PC-3 (cell line): ENCODE results near the gene VASH2. TPM values are rescaled to one million over a fixed set of nuclear protein-coding genes. Genes with fewer than 3 reads are reported as not detected.
A peak's percentile ranks its signal among the peaks of the same experiment; 100 is the strongest.

Experiments used
- ATAC-seq: fragments of 200-7000 bp; cut with Tn5 transposase; 2 replicates; pipeline ENCODE4 v1.9.1; 2020; ENCODE audit warnings: mild to moderate bottlenecking, moderate library complexity
- BruUV-seq: library from RNA; stranded (reverse); fragments of 400-500 nt; replicated peaks from 2 replicates; lab custom pipeline; 2021; lab: Mats Ljungman, UMichigan
- CTCF ChIA-PET: fragments of 300-600 bp; sonication (Branson Sonifier 250); formaldehyde crosslinking; loops from one replicate; lab custom pipeline; 2022; ENCODE audit warnings: antibody characterized with exemption; lab: Charles Lee
- POLR2A ChIA-PET: fragments of 300-600 bp; sonication (Branson Sonifier 250); formaldehyde crosslinking; loops from one replicate; lab custom pipeline; 2022; ENCODE audit warnings: antibody characterized with exemption; ENCODE audit not compliant: unreplicated experiment; lab: Charles Lee
- DNase-seq: peaks from one replicate; pipeline ENCODE4 v3.0.0-alpha.2; 2015
- H2AFZ ChIP-seq: fragments of 300-600 bp; sonication (generic); 2 replicates; pipeline ENCODE4 v1.6.0; 2016; ENCODE audit warnings: antibody characterized with exemption, low read length
- H3F3A ChIP-seq: fragments of 300-600 bp; sonication (generic); one replicate; pipeline ENCODE4 v1.6.0; 2017; ENCODE audit warnings: antibody characterized with exemption, low read length, control low read depth, mild to moderate bottlenecking; ENCODE audit not compliant: unreplicated experiment
- H3K27ac ChIP-seq: fragments of 300-600 bp; sonication (generic); 2 replicates; pipeline ENCODE4 v1.5.1; 2016; ENCODE audit warnings: mild to moderate bottlenecking, low read length
- H3K27me3 ChIP-seq: fragments of 300-600 bp; sonication (generic); 2 replicates; pipeline ENCODE4 v1.6.1; 2016; ENCODE audit warnings: low read length, mixed read lengths
- H3K36me3 ChIP-seq: fragments of 300-600 bp; sonication (generic); 2 replicates; pipeline ENCODE4 v1.6.1; 2016; ENCODE audit warnings: low read depth, mixed run types, low read length, mixed read lengths
- H3K4me1 ChIP-seq: fragments of 300-600 bp; sonication (generic); 2 replicates; pipeline ENCODE4 v1.5.1; 2016; ENCODE audit warnings: low read length; ENCODE audit not compliant: insufficient read depth
- H3K4me2 ChIP-seq: fragments of 300-600 bp; sonication (generic); 2 replicates; pipeline ENCODE4 v1.6.0; 2016; ENCODE audit warnings: low read length
- H3K4me3 ChIP-seq: fragments of 300-600 bp; sonication (generic); 2 replicates; pipeline ENCODE4 v1.5.1; 2016; ENCODE audit warnings: mild to moderate bottlenecking, low read length, mixed read lengths
- H3K79me2 ChIP-seq: fragments of 300-600 bp; sonication (generic); 2 replicates; pipeline ENCODE4 v1.6.1; 2017; ENCODE audit warnings: low read length, mixed read lengths
- H3K9ac ChIP-seq: fragments of 300-600 bp; sonication (generic); 2 replicates; pipeline ENCODE4 v1.6.0; 2016; ENCODE audit warnings: mild to moderate bottlenecking, low read length
- H3K9me2 ChIP-seq: fragments of 300-600 bp; sonication (generic); replicated peaks from 2 replicates; pipeline ENCODE4 v1.6.1; 2016; ENCODE audit warnings: mixed run types, low read length, mixed read lengths
- H3K9me3 ChIP-seq: fragments of 300-600 bp; sonication (generic); 2 replicates; pipeline ENCODE4 v1.6.1; 2016; ENCODE audit warnings: low read length, mixed read lengths
- H4K20me1 ChIP-seq: fragments of 300-600 bp; sonication (generic); 2 replicates; pipeline ENCODE4 v1.6.1; 2016; ENCODE audit warnings: low read length, mixed read lengths
- CTCF ChIP-seq: fragments of 300-600 bp; sonication (generic); conservative IDR thresholded peaks from 2 replicates; pipeline ENCODE4 v1.5.1; 2017; ENCODE audit warnings: antibody characterized with exemption, low read depth, mild to moderate bottlenecking, low read length
- EZH2 ChIP-seq: fragments of 300-600 bp; sonication (generic); IDR thresholded peaks from one replicate; pipeline ENCODE4 v1.6.1; 2017; ENCODE audit warnings: antibody characterized with exemption, mild to moderate bottlenecking, low read length; ENCODE audit not compliant: unreplicated experiment
- EZH2phosphoT487 ChIP-seq: fragments of 300-600 bp; sonication (generic); IDR thresholded peaks from 2 replicates; pipeline ENCODE4 v1.6.1; 2018; ENCODE audit warnings: mild to moderate bottlenecking, antibody characterized with exemption, low read length, borderline replicate concordance
- intact Hi-C: fragments of 100-400 bp; cut with micrococcal nuclease; formaldehyde crosslinking; loops from 2 replicates; pipeline ENCODE4 v1.9.0; 2023
- total RNA-seq: library from RNA; depleted of rRNA; stranded (reverse); fragments of >200 nt; gene quantifications from 2 replicates; pipeline ENCODE4 v1.2.3, GENCODE V29; 2014

The VASH2 gene
- total RNA-seq, 1 experiment from 2014 or later = 4.7 TPM

DNA sequence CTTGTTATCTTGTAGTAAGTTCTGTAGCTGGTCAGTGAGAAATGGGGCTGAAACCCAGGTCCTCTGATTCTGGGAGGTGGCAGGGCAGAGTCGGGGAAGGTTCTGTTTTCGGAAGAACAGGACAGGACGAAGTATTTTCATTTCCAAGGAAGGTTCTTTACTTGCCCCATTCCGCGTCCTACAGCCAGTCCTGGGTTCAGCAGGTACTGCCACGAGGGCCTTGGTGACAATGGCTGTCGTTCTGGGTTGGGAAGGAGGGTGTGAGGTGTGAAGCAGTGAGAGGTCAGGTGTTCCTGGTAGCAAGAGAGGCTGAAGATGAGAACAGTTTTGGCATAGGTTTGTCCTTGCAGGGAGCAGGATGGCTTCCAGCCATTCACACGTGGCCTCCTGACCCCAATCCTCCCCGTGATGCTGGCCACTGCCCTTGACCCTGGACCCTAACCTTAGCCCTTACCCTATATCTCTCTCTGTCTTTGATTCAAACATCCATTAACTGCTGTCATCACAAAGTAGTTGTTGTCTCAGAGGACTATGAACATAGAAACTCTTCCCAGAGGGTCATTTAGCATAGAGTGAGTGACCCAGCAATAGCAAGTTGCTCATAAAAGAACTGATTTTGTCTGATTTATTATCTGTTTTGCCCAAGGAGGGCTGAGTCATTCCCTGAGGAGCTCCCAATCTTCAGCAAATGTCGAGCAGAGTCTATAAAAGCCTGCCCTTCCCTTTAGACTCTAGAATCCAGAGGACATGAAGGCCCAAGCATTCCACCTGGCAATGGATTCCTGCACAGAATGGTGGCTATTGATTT is 25.0 kb downstream of the VASH2 start:
- no peak overlapping the region for H3K27ac ChIP-seq
- H3K9ac ChIP-seq = no peak overlapping the region
- H3K4me3 ChIP-seq = no peak overlapping the region
- ATAC-seq = peak; percentile 35
- intact Hi-C loops = no loop called here
- no peaks in the 10 kb centered on the region for H3K9me2 ChIP-seq
- H3K27me3 ChIP-seq = no peaks in the 10 kb centered on the region
- no peaks in the 10 kb centered on the region for H3K9me3 ChIP-seq
- CTCF ChIA-PET = no interaction called here
- no TSS peak for BruUV-seq
- no peak overlapping the region for H2AFZ ChIP-seq
- POLR2A ChIA-PET = no interaction called here
- H3F3A ChIP-seq = no peaks in the 10 kb centered on the region
- DNase-seq = no peak
- H3K36me3 ChIP-seq = no peaks in the 10 kb centered on the region
- TF ChIP-seq CTCF (no peak), EZH2phosphoT487 (no peak), EZH2 (no peak)
- no peaks in the 10 kb centered on the region for H3K79me2 ChIP-seq
- 0 out of 2 replicates have a peak, but pooled peaks cover 7% of the 10 kb centered on the region for H3K4me1 ChIP-seq
- H3K4me2 ChIP-seq = no peak overlapping the region
- no peaks in the 10 kb centered on the region for H4K20me1 ChIP-seq

DNA sequence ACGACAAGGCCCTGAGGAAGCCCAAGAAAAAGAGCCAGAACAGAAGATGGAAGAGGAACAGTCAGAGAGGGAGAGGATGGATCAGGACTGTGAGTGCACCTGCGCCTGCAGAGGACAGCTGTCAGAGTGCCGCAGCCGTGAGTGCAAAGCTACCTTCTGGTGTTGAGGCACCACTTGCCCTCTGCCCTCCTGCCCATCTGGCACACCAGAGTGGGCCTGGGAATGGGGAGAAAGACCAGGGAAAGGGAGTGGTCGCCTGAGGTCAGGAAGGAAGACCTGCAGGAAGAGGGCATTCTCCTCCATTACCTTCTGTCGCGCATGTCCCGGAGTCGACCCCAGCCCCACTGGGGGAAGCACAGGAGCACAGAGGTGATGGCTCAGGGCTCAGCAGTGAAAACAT is 26.2 kb downstream of the VASH2 start:
- H3K27ac ChIP-seq = no peak overlapping the region
- H3K9ac ChIP-seq = no peak overlapping the region
- CTCF ChIA-PET = no interaction called here
- H3K27me3 ChIP-seq = no peaks in the 10 kb centered on the region
- 0 out of 2 replicates have a peak, but pooled peaks cover 7% of the 10 kb centered on the region for H3K4me1 ChIP-seq
- no peak for ATAC-seq
- POLR2A ChIA-PET = no interaction called here
- intact Hi-C loops = no loop called here
- H3K4me2 ChIP-seq = no peak overlapping the region
- no TSS peak for BruUV-seq
- no peak overlapping the region for H2AFZ ChIP-seq
- H3K9me2 ChIP-seq = no peaks in the 10 kb centered on the region
- no peak overlapping the region for H3K4me3 ChIP-seq
- H3K79me2 ChIP-seq = no peaks in the 10 kb centered on the region
- no peaks in the 10 kb centered on the region for H3K9me3 ChIP-seq
- H3K36me3 ChIP-seq = no peaks in the 10 kb centered on the region
- H4K20me1 ChIP-seq = no peaks in the 10 kb centered on the region
- TF ChIP-seq EZH2 (no peak), CTCF (no peak), EZH2phosphoT487 (no peak)
- no peak for DNase-seq
- no peaks in the 10 kb centered on the region for H3F3A ChIP-seq
